GOT3 (cell line): ENCODE data around the gene HEXD.
"Not testable (repeated sequence)": the region's sequence is repeated elsewhere in the genome, so short reads cannot be mapped to it uniquely, and the experiment has no call there.

Experiments used
- DNase-seq: peaks from one replicate; lab custom pipeline; 2025; ENCODE audit warnings: mixed read lengths; lab: John Stamatoyannopoulos, UW

HEXD gene

GRCh38 chr17:82458179-82458884 is 40.2 kb downstream of the HEXD start, which contains the start of gene NARF:
TSS of gene NARF (plus strand) at chr17:82458741. CDS start at chr17:82458804, 63 bp downstream.
- peak; percentile 89 for DNase-seq

DNA sequence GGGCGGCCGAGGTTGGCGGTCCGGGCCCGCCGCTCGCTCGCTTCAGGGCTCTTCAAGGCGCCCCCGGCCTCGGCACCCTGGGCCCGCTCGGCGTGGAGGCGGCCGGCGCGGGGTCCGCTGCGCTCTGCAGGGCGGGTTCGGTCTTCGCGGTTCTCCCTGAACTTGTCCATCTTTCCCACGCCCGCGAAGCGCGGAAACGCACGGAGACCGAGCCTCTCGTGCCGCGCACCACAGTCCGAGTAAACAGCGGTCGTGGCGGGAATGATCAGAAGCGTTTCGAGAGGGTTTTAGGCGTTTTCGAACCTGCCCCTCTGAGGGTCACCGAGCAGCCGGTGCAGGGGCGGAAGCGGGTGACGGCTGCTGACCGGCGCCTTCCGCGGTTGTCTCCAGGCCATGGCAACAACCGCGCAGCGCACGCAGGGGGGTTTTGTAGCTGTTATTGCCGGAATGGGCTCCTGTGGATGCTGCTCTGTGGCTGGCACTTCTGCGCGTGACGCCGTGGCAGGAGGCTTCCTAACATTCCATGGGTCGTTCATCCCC is 40.8 kb downstream of the HEXD start:
- no peak for DNase-seq

GRCh38 chr17:82459936-82460335 is 41.8 kb downstream of the HEXD start:
- not testable (repeated sequence) for DNase-seq

DNA sequence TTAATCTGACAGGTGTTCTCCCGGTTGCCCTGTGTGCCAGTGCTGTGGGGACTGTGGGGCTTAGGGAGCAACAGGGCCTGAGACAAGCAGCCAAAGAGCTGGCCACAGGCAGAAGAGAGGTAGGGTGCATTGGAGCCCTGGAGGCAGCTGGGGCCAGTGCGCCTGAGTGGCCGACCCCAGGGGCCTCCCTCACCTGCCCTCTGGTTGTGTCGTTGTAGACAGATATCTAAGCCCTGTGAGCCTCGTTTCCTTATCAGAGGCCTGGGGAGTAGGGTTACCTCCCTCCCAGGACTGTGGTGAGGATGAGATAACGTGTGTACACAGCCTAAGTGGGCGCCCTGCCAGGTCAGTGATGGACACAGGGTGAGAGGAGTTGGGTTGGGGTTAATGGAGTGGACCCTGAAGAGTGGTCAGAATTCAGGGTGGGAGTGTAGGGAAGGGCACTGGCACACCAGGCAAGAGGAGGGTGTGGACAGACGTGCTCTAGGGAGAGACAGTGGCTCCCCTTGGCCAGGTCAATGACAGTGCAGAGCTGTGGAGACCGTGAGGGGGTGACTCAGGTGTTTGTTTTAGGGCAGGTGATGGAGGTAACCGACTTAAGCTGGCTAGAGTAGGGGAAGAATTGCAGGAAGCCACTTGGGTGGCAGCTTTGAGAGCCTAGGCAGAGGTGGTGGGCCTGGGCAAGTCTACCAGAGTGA is 43.8 kb downstream of the HEXD start:
- DNase-seq: no peak

DNA sequence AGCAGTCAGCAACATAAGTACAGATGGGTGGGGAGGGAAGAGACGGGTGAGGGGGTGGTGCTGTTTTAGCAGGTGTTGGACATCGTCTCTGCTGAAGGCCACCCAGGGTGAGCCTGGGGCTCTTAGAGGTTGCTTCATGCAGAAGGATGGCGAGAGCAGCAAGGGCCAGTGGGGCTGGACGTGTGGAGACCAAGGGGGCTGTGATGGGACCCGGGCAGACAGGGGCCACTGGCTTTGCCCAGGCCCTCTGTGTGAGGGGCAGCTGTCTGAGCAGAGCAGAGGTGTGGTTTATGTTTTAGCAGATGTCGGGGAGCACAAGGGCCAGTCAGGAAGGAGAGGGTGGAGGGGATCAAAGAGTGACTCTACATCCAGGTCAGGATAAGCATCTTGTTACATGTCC is 45.2 kb downstream of the HEXD start:
- DNase-seq: no peak

DNA sequence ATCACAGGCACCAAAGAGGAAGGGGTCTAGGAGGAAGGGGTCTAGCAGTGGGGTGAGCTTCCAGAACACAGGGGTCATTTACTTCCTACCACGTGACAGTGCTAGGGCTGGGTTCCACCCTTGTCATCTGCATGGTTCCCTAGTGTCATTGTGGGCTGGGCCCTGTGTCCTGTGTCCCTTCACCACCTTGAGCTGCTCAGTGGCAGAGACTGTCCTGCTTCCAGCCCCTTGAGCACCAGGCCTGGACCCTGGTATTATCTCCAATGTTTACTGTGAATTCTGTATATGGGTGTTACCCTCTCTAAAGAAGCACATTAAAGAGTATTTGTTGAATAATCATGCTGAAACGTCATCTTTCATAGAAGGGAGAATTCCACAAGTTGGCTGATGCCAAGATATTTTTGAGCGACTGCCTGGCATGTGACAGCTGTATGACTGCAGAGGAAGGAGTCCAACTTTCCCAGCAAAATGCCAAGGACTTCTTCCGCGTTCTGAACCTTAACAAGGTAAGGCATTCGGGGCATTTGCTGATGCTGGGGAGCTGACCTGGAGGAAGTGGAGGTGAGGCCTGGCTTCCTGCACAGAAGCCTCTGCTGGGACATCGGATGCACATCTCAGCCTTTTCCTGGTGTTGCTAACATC is 45.9 kb downstream of the HEXD start:
- no peak for DNase-seq

DNA sequence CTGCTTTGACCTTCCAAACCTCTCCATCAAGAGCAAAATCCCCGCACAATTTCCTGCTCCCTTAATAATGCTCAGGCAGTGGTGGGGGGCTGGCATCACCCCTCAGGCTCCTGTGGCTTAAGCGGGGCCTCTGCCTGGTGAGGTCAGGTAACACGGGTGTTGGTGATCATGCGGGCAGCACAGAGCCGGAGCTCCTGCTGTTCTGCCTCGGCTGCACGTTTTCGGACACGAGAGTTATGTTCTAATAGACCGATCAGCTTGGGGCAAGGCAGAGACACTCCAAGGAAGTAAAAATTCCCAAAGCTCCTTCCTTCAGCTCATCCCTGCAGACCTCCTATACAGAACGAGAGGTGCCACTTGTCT is 46.4 kb downstream of the HEXD start:
- DNase-seq: no peak

GRCh38 chr17:82465023-82465603 is 47.0 kb downstream of the HEXD start:
- DNase-seq: no peak

DNA sequence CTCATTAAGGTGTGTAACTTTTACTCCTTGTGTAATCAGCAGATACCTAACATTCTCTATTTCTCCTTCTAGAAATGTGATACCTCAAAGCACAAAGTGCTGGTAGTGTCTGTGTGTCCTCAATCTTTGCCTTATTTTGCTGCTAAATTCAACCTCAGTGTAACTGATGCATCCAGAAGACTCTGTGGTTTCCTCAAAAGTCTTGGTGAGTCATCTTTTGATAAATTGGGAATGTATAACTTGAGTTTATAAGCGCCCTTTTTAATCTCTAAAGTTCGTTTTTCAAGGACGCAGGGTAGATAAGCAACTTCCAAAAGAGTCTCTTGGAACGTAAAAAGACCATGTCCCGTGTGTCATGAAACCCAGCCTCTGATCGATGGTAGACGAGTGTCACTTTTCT is 50.5 kb downstream of the HEXD start:
- no peak for DNase-seq

- DNase-seq: no peak
These were observed 51.9 kb downstream of the HEXD start for GRCh38 chr17:82470065-82470464.

- no peak for DNase-seq
These were observed 56.3 kb downstream of the HEXD start for GRCh38 chr17:82474223-82475010.

DNA sequence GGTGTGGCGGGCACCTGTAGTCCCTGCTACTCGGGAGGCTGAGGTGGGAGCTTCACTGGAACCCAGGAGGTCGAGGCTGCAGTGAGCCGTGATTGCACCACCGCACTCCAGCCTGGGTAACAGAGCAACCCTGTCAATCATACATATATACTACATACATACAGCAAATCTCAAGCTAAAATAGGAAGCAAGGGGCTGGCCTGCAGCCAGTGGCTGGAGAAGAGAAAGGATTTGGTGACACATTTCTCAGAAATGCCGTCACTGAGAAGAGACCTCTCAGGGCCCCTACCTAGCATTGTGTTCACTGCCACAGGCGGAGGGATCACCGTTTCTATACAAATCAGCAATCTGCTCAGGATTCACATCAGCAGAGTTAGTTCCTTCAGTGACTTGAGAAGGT is 57.3 kb downstream of the HEXD start:
- no peak for DNase-seq

DNA sequence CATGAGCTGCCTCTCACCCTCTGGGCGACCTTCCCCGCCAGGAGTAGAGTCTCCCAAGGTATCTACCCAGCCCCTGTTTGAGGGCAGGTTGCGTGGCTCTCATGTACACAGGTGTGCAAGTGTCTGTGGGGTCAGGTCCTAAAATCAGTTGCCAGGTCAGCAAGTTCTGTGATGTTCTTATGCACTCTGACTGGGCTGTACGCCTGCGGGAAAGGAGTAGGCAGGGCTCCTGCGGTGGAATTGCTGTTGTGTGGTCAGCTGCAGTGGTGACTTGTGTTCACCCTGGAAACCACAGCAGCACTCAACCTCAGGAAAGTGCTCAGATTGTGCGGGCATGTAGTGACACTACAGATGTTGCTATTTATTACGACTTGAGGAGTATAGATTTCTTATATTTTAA is 59.8 kb downstream of the HEXD start:
- no peak for DNase-seq

DNA sequence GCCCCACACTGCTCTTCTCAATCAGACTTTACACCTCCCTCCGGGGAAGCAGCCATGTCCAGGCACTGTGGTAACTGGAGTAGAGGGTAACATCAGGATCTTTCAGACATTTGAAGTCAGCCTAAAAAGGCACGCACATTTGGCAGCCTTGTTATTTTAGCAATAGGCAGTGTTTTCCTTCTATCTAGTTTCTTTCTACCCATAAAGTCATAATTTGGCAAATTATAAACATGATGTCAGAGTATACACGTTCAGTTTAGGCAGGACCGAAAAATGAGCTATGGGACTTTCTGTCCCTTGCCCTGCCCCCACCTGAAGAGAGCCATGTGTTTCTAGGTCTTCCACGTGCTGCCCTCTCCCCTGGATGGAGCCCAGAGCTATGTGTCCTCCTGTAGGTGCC is 61.5 kb downstream of the HEXD start:
- no peak for DNase-seq

GRCh38 chr17:82480318-82480717 is 62.2 kb downstream of the HEXD start:
- DNase-seq: no peak

DNA sequence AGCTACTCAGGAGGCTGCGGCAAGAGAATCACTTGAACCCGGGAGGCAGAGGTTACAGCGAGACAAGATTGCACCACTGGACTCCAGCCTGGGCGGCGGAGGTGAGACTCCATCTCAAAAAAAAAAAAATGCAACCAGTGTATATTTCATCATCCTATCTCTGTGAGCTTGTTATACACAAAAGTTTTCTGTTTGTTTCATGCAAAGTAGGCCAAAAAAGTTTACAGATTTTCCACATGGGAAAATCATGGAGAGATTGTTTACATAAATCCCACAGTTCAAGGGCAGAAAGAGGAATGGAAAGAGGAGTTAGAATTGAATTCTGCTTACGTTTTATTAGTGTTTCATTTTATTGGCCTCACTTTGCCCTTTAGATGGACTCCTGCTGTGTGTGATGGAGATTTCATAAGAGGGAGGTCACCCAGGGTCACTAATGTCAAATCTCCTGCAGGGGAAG is 65.1 kb downstream of the HEXD start:
- no peak for DNase-seq

GRCh38 chr17:82483836-82484235 is 65.7 kb downstream of the HEXD start:
- no peak for DNase-seq

- no peak for DNase-seq
These were observed 68.3 kb downstream of the HEXD start for GRCh38 chr17:82486231-82487094.

DNA sequence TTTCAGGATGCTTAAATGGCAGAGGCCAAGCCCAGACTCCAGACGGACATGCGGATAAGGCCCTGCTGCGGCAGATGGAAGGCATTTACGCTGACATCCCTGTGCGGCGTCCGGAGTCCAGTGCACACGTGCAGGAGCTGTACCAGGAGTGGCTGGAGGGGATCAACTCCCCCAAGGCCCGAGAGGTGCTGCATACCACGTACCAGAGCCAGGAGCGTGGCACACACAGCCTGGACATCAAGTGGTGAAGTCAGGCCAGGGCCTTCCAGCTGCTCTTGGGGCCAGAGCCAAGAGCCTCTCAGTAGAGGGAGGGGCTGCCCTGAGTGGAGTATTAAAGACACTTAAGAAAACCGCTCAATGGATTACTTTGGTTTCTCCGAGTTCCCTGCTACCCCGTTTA is 69.8 kb downstream of the HEXD start:
- DNase-seq: no peak

GRCh38 chr17:82489117-82489516 is 71.0 kb downstream of the HEXD start:
- DNase-seq: peak; percentile 27
